Kidney (tissue), 14 donors: ENCODE data around the gene ADA. TPM values are rescaled to one million over a fixed set of nuclear protein-coding genes. Genes with fewer than 3 reads are reported as not detected.

ENCODE experiments used
- DNase-seq, 5 donors: peaks; one replicate each; pipeline ENCODE4 v3.0.0-alpha.2; 2013 to 2020
- FAIRE-seq: peaks from 2 replicates; lab custom pipeline; 2012; peaks lifted over from hg19 to GRCh38; lab: Jason Lieb, UNC
- H3K27ac ChIP-seq, 2 donors: one replicate each; pipeline ENCODE4 v1.7.0; 2013; ENCODE audit warnings: low read depth in 2 of 2, low read length in 2 of 2, inconsistent platforms in 1 of 2
- H3K27me3 ChIP-seq: one replicate; pipeline ENCODE4 v1.7.1; 2013; ENCODE audit warnings: low read length, inconsistent platforms; ENCODE audit not compliant: control insufficient read depth, insufficient read depth
- H3K36me3 ChIP-seq, 3 donors: one replicate each; pipeline versions ENCODE4 v1.7.0 to v1.7.1; 2013; ENCODE audit warnings: low read length in 3 of 3, control low read depth in 1 of 3, inconsistent platforms in 1 of 3; ENCODE audit not compliant: insufficient read depth in 3 of 3, control insufficient read depth in 2 of 3
- H3K4me1 ChIP-seq, 3 donors: one replicate each; pipeline versions ENCODE4 v1.7.0 to v1.7.1; 2013; ENCODE audit warnings: low read length in 3 of 3, inconsistent platforms in 1 of 3, low read depth in 1 of 3; ENCODE audit not compliant: control insufficient read depth in 2 of 3, insufficient read depth in 2 of 3
- H3K4me3 ChIP-seq, 3 donors: one replicate each; pipeline versions ENCODE4 v1.7.0 to v1.8.1; 2013; ENCODE audit warnings: low read length in 3 of 3, control low read depth in 1 of 3, inconsistent platforms in 1 of 3
- H3K9ac ChIP-seq, 3 donors: one replicate each; pipeline versions ENCODE4 v1.7.0 to v1.7.1; 2013; ENCODE audit warnings: low read length in 3 of 3, control low read depth in 1 of 3, inconsistent platforms in 1 of 3
- H3K9me3 ChIP-seq, 3 donors: one replicate each; pipeline versions ENCODE4 v1.7.0 to v1.7.1; 2013; ENCODE audit warnings: low read length in 3 of 3, control low read depth in 1 of 3, inconsistent platforms in 1 of 3; ENCODE audit not compliant: control insufficient read depth in 2 of 3, insufficient read depth in 1 of 3
- CTCF ChIP-seq: IDR thresholded peaks from 3 replicates; pipeline ENCODE4 v1.5.1; 2012; ENCODE audit warnings: mild to moderate bottlenecking, moderate library complexity, borderline replicate concordance; ENCODE audit not compliant: insufficient read depth; ENCODE audit errors: extremely low read depth
- intact Hi-C: fragments of 100-400 bp; cut with DNase I; formaldehyde crosslinking; loops from one replicate; pipeline ENCODE4 v1.11.1; 2022
- polyA plus RNA-seq: library from polyadenylated mRNA; stranded (reverse); fragments of 350-450 nt; fragmentation: Illumina TruSeq; extraction: RNeasy Lipid Tissue Mini Kit (QIAGEN cat#74804); gene quantifications from one replicate; pipeline ENCODE4 v1.2.3, GENCODE V29; 2014; ENCODE audit warnings: low read depth, low replicate concordance; ENCODE audit not compliant: insufficient read depth
- total RNA-seq: library from RNA; stranded (reverse); fragmentation: NEBNext Ultra II Directional; extraction: Animal tissue kit (Norgen Biotek cat#: 25700); gene quantifications from one replicate; pipeline ENCODE4 v1.2.1, GENCODE V29; 2021
- donor health status: control.
- donor health status: control.
- donor health status: control.
- donor health status: control.
- donor health status: control.
- donor health status: DM: yes; HTN: yes; CAD: no.
- donor health status: Normal renal cell carcinoma (clear cell type).

Gene ADA
- total and polyA plus RNA-seq, 2 donors from 2014 or later: 3.1 to 6.5 TPM

GRCh38 chr20:44615876-44616603 is 35.5 kb downstream of the ADA start:
- H3K36me3 ChIP-seq: peaks cover 2 to 31% (median 6%) of the 10 kb centered on the region in 3 donors
- no peak overlapping the region for H3K9ac ChIP-seq
- no peak for TF ChIP-seq CTCF
- peaks cover 0 to 16% (median 9%) of the 10 kb centered on the region in 3 donors for H3K4me1 ChIP-seq
- no peaks in the 10 kb centered on the region for H3K9me3 ChIP-seq
- intact Hi-C loops: loop anchor here (10.0 kb wide), 1 partner anchor 231 kb away; no protein-coding TSS in a partner anchor
- no peak for FAIRE-seq
- peak in 1 of 5 donors; percentile 30 for DNase-seq
- H3K27ac ChIP-seq: no peak overlapping the region
- no peaks in the 10 kb centered on the region for H3K27me3 ChIP-seq
- no peak overlapping the region for H3K4me3 ChIP-seq

GRCh38 chr20:44615169-44615791 is 36.2 kb downstream of the ADA start:
- intact Hi-C loops: loop anchor here (10.0 kb wide), 1 partner anchor 230 kb away; no protein-coding TSS in a partner anchor
- Histone ChIP-seq H3K4me3 (no peak overlapping the region), H3K27ac (peak overlapping the region in 1 of 2 donors; percentile 13), H3K36me3 (peaks cover 2 to 31% (median 6%) of the 10 kb centered on the region in 3 donors), H3K4me1 (peaks cover 0 to 17% (median 12%) of the 10 kb centered on the region in 3 donors), H3K27me3 (no peaks in the 10 kb centered on the region), H3K9me3 (no peaks in the 10 kb centered on the region), H3K9ac (no peak overlapping the region)
- TF ChIP-seq CTCF: no peak
- peak in 1 of 5 donors; percentile 72 for DNase-seq
- FAIRE-seq: no peak

- Histone ChIP-seq H3K9me3 (no peaks in the 10 kb centered on the region), H3K9ac (no peak overlapping the region), H3K27me3 (no peaks in the 10 kb centered on the region), H3K4me1 (peaks cover 0 to 22% (median 17%) of the 10 kb centered on the region in 3 donors), H3K27ac (peak overlapping the region in 1 of 2 donors; percentile 13), H3K4me3 (no peak overlapping the region), H3K36me3 (peaks cover 2 to 30% (median 5%) of the 10 kb centered on the region in 3 donors)
- DNase-seq (no peak), FAIRE-seq (no peak)
- no peak for TF ChIP-seq CTCF
- intact Hi-C loops: loop anchor here (10.0 kb wide), 1 partner anchor 230 kb away; no protein-coding TSS in a partner anchor
Measured at GRCh38 chr20:44614525-44614924, 37.0 kb downstream of the ADA start.
